ENCODE results near the gene COL4A6.
"Not testable (repeated sequence)": the region's sequence is repeated elsewhere in the genome, so short reads cannot be mapped to it uniquely, and the experiment has no call there.

The COL4A6 gene

DNA sequence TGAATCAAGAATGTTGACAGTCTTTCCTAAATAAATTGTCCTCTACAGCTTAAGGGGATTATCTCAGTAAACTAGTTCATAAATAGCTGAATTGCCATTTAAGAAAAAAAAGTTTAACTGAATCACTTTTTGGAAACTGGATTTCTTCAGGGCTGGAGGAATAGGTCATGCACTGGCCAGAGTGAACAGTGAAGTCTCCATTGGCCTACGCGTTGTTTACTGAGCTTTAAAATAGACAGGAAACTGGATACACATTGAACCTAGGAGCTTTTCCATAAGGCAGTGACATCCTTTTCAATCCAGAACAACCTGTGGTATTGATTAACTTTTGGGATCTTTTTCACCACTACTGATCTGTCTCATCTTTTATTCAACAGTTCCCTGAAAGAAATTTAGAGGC is 58.0 kb downstream of the COL4A6 start:
- no peak for TF ChIP-seq GATA1 (IDR thresholded peaks at IDR 0.05; ENCODE audit: low read depth, low read length)
- TF ChIP-seq POLR2A (IDR thresholded peaks at IDR 0.05; ENCODE audit: low read length) = no peak
- no peak for DNase-seq

DNA sequence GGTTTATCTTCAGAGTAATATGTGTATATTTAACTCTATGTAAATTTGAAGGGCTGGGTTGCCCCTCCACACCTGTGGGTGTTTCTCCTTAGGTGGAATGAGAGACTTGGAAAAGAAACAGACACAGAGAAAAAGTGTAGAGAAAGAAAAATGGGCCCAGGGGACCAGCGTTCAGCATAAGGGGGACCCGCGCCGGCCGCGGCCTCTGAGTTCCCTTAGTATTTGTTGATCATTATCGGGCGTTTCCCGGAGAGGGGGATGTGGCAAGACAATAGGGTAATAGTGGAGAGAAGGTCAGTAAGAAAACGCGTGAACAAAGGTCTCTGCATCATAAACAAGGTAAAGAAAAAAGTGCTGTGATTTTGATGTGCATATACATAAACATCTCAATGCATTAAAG is 61.4 kb downstream of the COL4A6 start:
- DNase-seq = not testable (repeated sequence)

DNA sequence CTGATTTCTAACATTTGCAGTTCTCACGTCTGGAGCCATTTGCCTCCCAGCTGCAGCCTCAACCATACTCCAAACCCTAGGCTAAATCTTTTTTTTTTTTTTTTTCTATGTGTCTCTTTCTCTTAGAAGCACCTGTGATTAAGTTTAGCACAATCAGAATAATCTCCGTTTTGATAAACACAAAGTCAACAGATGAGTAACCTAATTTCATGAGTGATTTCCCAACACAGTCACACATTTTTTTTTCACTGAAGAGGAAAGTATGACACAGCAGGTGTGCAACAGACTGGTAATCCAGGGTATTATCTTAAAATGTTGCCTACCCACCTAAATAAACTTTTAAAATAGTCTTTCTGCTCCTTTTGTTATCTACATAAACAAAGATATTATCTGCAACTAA is 62.6 kb downstream of the COL4A6 start:
- not testable (repeated sequence) for DNase-seq

DNA sequence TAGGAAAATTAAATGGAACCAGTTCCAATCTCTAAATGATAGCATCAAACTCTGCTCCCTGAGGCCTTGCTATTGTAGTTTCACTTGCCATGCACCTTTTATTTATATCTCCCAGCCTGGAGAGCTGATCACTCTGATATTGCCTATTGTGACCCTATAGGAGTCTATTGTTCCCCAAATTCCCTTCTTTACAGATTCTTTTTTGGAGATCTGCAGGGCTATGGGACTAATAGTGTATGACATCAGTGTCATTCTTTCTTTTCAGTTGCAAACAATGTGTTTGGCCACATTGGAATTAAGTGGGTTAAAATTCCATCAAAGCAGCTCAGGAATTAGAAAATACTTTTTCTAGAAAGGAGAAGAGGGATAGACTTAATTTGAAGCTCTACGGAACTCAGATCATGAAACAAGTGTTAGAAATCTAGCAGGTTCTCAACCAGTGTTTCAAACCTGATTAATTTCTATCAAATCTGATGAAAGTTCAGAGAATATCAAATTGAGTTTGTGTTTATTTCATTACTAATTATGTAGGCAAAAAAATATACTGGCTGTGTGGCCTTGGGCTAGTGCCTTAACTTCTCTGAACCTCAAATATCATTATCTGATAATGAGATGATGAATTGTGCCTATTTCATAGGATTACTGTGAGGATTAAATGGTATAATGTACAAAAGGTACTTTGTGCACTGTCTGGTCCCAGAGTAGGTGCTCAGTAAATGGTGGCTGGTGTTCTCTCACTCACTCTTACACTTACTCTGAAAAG is 71.4 kb downstream of the COL4A6 start:
- DNase-seq = no peak
- TF ChIP-seq GATA1 (IDR thresholded peaks at IDR 0.05; ENCODE audit: low read depth, low read length) (no peak), POLR2A (IDR thresholded peaks at IDR 0.05; ENCODE audit: low read length) (no peak)

DNA sequence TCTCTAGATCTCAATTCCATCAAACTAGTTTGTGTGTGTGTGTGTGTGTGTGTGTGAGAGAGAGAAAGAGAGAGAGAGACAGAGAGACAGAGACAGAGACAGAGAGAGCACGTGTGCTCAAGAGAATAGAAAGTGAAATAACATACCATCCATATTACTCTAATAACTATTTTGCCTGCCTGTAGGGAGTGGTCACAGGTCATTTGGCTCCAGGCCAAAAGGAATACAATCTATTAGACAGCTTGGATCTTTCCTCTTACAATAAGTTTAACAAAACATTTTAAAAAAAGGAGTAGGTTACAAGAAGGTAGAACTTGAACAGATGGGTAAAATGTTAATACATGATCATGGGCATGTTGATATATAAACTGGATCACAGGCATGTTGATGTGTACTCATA is 76.2 kb downstream of the COL4A6 start:
- DNase-seq = peak in 1 of 2 experiments; percentile 0
- TF ChIP-seq POLR2A (IDR thresholded peaks at IDR 0.05; ENCODE audit: low read length) (no peak), GATA1 (IDR thresholded peaks at IDR 0.05; ENCODE audit: low read depth, low read length) (no peak)

DNA sequence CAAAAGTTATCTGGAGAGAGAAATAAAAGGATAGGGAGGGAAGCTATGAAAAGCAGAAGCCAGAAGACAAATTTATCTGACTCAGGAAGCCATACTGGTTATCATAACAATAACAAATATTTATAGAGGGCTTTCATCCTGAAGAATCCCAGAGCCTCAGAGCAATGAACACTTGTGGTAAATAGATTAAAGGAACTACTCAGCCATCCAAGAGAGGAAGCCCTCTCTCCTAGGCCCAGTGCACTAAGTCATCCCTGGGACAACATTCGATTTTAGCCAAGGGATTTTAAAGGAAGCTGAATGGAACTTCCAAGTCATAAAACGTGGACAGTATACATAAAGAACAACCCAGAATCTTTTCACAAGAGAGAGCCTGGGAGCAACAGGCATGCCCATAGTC is 76.9 kb downstream of the COL4A6 start:
- TF ChIP-seq GATA1 (IDR thresholded peaks at IDR 0.05; ENCODE audit: low read depth, low read length) = no peak
- no peak for TF ChIP-seq POLR2A (IDR thresholded peaks at IDR 0.05; ENCODE audit: low read length)
- DNase-seq = no peak

DNA sequence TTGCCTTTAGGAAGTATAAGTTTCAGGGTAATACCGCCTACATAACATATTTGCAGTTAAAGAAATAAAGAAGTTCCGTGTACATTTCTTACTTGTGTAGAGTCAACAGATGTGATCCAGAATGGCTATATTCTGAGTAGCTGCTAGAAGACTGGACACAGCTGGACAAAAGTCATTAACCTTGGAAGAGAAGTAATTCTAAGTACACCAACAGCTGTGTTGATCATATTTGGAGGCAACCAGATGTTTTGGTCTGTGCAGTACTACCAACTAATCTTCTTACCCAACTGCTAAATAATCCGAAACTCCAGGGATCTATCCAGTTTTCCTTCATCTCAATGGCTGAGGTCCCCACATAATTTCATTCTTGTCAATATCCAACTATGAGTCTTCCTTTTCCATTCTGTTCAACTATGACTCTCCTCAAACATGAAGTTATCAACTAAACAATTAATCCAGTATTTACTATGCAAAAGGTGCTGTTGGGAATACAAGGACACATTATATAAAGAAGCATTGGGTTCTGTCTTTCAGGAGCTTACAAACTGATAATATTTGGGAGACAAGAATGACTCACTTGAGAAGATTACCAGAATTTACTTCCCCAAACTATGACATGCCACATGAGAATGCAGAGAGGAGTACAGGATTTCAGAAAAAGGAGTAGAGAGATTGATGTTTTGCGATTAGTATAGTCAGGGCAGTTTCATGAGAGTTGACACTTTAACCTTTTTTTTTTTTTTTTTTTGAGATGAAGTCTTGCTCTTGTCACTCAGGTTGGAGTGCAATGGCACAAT is 78.2 kb downstream of the COL4A6 start:
- TF ChIP-seq GATA1 (IDR thresholded peaks at IDR 0.05; ENCODE audit: low read depth, low read length) (no peak), POLR2A (IDR thresholded peaks at IDR 0.05; ENCODE audit: low read length) (no peak)
- no peak for DNase-seq

DNA sequence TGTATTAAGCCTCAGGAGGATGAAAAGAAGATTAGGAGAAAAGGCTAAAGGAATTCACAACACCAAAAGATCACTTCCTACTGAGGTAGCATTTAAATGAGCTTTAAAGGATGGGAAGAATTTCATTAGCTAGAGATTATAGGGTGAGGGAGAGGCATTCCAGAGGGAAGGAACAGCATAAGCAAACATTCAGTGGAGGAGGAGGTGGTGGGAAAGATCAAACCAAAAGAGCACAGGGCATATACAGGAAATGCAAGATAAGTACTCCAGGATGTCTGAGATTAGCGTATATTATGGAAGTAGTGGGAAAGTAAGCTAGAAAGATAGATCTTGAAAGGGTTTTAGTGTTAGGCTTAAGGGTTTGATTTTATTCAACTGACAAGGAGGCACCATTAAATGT is 84.8 kb downstream of the COL4A6 start:
- TF ChIP-seq GATA1 (IDR thresholded peaks at IDR 0.05; ENCODE audit: low read depth, low read length) (no peak), POLR2A (IDR thresholded peaks at IDR 0.05; ENCODE audit: low read length) (no peak)
- DNase-seq = no peak

DNA sequence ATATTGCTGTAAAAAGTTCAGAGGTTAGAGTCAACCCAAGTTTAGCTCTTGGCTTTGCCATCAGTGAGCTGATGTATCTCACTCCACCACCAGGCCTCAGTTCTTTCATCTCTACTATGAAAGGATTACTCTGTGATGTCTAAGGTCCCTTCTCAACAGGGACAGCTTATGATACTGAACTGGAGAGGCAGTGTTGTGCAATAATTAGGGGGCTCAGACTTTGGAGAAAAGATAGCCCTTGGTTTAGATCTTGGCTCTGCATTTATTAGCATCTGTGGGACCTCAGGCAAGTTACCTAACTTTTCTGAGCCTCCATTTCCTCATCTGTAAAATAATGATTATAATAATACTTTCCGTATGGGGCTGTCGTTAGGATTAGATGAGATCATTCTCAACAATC is 89.0 kb downstream of the COL4A6 start:
- TF ChIP-seq POLR2A (IDR thresholded peaks at IDR 0.05; ENCODE audit: low read length) (no peak), GATA1 (IDR thresholded peaks at IDR 0.05; ENCODE audit: low read depth, low read length) (no peak)
- DNase-seq = no peak

DNA sequence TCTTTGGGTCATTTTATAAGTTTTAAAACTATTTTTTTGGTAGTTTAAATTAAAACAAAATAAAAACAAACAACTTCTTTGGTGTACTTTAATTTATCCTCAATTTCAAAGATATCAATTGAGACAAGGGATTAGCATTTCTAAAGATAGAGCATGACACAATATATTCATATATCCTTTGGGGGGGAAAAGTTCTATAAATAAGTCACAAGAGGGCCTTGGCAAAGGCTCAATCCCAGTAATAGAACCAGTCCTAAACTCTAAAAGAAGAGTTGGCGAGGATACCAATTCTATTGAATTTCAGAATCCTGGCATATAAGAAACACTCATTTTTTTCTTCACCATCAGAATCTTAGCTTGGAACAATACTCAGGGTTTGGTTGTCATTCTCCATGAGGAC is 89.7 kb downstream of the COL4A6 start:
- TF ChIP-seq GATA1 (IDR thresholded peaks at IDR 0.05; ENCODE audit: low read depth, low read length) = no peak
- no peak for TF ChIP-seq POLR2A (IDR thresholded peaks at IDR 0.05; ENCODE audit: low read length)

DNA sequence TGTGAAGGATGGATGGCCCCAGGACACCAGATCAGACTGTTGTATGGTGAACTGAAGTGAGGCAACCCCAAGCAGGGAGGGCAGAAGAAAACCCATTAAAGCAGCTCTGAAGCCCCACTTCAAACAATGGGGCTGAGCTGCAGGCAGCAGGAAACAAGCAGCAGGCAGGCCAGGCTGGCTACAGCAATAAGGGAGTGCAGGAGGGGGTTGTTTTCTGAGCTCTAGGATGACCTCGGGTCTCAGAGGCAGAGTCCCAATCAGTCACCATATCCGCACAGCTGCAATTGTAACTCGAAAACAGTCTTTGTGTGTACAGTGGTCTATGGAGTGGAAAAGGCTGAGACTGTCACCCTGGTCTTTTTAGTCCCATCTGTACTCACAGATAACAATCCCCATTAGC is 90.4 kb downstream of the COL4A6 start:
- no peak for TF ChIP-seq POLR2A (IDR thresholded peaks at IDR 0.05; ENCODE audit: low read length)
- no peak for TF ChIP-seq GATA1 (IDR thresholded peaks at IDR 0.05; ENCODE audit: low read depth, low read length)
- peak in 1 of 2 experiments; percentile 0 for DNase-seq

More for the DNA sequence above, 89.7 kb downstream of the COL4A6 start:
- DNase-seq = no peak

DNA sequence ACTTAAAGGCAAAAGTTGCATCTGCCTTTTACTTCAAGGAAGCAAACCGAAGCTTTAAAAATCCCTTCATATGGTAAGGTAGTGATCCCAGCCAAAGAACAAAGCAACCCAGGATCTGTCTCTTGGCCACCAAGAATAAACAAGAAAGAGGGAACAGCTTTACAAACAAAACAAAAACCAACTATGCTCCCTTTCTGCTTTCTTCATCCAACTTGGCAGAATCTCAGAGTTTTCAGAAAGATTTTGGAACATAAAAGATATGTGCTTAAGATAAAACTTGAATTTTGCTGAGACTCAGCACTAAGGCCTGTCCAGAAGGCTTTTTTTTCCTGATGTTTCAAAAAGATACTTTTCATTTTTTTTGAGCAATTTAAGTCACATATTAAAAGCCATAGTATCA is 94.0 kb downstream of the COL4A6 start:
- no peak for DNase-seq
- no peak for TF ChIP-seq POLR2A (IDR thresholded peaks at IDR 0.05; ENCODE audit: low read length)
- no peak for TF ChIP-seq GATA1 (IDR thresholded peaks at IDR 0.05; ENCODE audit: low read depth, low read length)

DNA sequence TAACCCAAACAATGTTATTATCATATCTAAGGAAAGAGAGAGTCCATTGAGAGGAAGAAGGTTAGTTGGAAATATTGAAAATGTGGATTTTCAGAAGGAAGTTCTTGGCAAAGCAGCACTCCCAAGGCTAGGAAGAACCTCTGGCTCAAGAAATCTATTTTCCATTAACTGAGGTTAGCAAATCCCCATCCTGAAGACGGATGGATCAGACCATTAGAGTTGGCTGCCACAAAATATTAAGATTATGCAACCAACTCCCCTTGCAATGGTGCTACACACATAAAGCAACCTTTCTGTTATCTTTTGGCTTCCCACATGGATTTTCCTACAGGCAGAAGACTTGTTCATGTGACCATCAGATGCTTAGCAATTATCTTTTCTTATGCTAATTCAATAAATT is 96.3 kb downstream of the COL4A6 start:
- TF ChIP-seq POLR2A (IDR thresholded peaks at IDR 0.05; ENCODE audit: low read length) (no peak), GATA1 (IDR thresholded peaks at IDR 0.05; ENCODE audit: low read depth, low read length) (no peak)
- no peak for DNase-seq

DNA sequence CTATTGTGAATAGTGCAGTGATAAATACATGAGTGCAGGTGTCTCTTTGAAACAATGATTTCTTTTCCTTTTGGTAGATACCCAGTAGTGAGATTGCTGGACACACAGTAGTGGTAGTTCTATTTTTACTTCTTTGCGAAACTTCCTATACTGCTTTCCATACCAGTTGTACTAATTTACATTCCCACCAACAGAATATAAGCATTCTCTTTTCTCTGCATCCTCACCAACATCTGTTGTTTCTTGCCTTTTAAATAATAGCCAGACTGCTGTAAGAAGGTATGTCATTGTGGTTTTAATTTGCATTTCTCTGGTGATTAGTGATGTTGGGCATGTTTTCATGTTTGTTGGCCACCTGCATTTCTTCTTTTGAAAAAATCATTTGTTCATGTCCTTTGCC is 105.9 kb downstream of the COL4A6 start:
- TF ChIP-seq POLR2A (IDR thresholded peaks at IDR 0.05; ENCODE audit: low read length) (no peak), GATA1 (IDR thresholded peaks at IDR 0.05; ENCODE audit: low read depth, low read length) (no peak)
- no peak for DNase-seq
